K562 (cell line): ENCODE data around the gene COL25A1. TPM values are rescaled to one million over a fixed set of nuclear protein-coding genes. Genes with fewer than 3 reads are reported as not detected.

Source experiments
- ADNP ChIP-seq: fragments of 200-800 bp; sonication (Bioruptor generic); IDR thresholded peaks from 2 replicates; pipeline ENCODE4 v1.6.1; 2016; ENCODE audit warnings: missing genetic modification characterization, missing compliant biosample characterization
- ERF ChIP-seq: fragments of 450-650 bp; formaldehyde crosslinking; IDR thresholded peaks from 2 replicates; pipeline ENCODE4 v1.4.0; 2020; ENCODE audit warnings: mild to moderate bottlenecking, mixed read lengths
- HBP1 ChIP-seq: fragments of 450-650 bp; formaldehyde crosslinking; IDR thresholded peaks from 2 replicates; pipeline ENCODE4 v1.4.0; 2022; ENCODE audit warnings: missing genetic modification characterization
- HDAC1 ChIP-seq, 2 experiments: fragments of 450-650 bp; IDR thresholded peaks; 2 replicates each; pipeline ENCODE4 v1.6.1; 2016 to 2017; ENCODE audit warnings: inconsistent platforms in 1 of 2, mild to moderate bottlenecking in 1 of 2, moderate library complexity in 1 of 2
- MAFF ChIP-seq: IDR thresholded peaks from 2 replicates; pipeline ENCODE4 v1.6.1; 2012; ENCODE audit warnings: low read length, improper control_type of control experiment
- MEF2D ChIP-seq: conservative IDR thresholded peaks from 2 replicates; pipeline ENCODE4 v1.6.1; 2016; ENCODE audit warnings: low read depth, missing genetic modification characterization, missing compliant biosample characterization
- PML ChIP-seq: IDR thresholded peaks from 2 replicates; pipeline ENCODE4 v1.6.1; 2012; ENCODE audit warnings: low read length, inconsistent platforms
- RBM22 ChIP-seq: fragments of 200-400 bp; formaldehyde crosslinking; IDR thresholded peaks from 2 replicates; pipeline ENCODE4 v1.6.1; 2018; ENCODE audit warnings: low read length, low read depth; ENCODE audit not compliant: poor library complexity, severe bottlenecking
- SMARCC2 ChIP-seq: fragments of 450-650 bp; IDR thresholded peaks from 2 replicates; pipeline ENCODE4 v1.6.1; 2017; ENCODE audit warnings: antibody characterized with exemption, moderate library complexity, mild to moderate bottlenecking, low read depth
- SUPT5H ChIP-seq: fragments of 450-650 bp; IDR thresholded peaks from 2 replicates; pipeline ENCODE4 v1.6.1; 2016
- TEAD4 ChIP-seq, 2 experiments: sonication (generic) in 1 of 2; formaldehyde crosslinking in 1 of 2; IDR thresholded peaks; 2 replicates each; pipeline versions ENCODE4 v1.6.1 to v1.8.0; 2012 to 2022; ENCODE audit warnings: borderline replicate concordance in 1 of 2, inconsistent platforms in 1 of 2, low read length in 1 of 2, mild to moderate bottlenecking in 1 of 2, missing genetic modification reagents in 1 of 2
- ZFP91 ChIP-seq: sonication (generic); formaldehyde crosslinking; IDR thresholded peaks from 2 replicates; pipeline ENCODE4 v1.8.0; 2022; ENCODE audit warnings: mild to moderate bottlenecking, missing genetic modification reagents
- ZNF174 ChIP-seq: fragments of 250-450 bp; sonication (Bioruptor Pico); IDR thresholded peaks from 2 replicates; pipeline ENCODE4 v1.4.0; 2020; ENCODE audit warnings: mild to moderate bottlenecking
- ZNF318 ChIP-seq, 2 experiments: fragments of 450-650 bp; IDR thresholded peaks; 2 replicates each; pipeline ENCODE4 v1.6.1; 2016; ENCODE audit warnings: mild to moderate bottlenecking in 2 of 2, borderline replicate concordance in 1 of 2, low read depth in 1 of 2, moderate library complexity in 1 of 2
- ZNF507 ChIP-seq: conservative IDR thresholded peaks from 2 replicates; pipeline ENCODE4 v1.6.1; 2017; ENCODE audit warnings: missing genetic modification characterization, missing compliant biosample characterization
- ZNF740 ChIP-seq, 3 experiments: fragments of 200-800 bp in 1 of 3; sonication (Bioruptor generic) in 1 of 3; sonication (generic) in 1 of 3; formaldehyde crosslinking in 1 of 3; IDR thresholded peaks; 2 replicates each; pipeline versions ENCODE4 v1.6.1 to v1.8.0; 2016 to 2022; ENCODE audit warnings: mild to moderate bottlenecking in 2 of 3, missing compliant biosample characterization in 2 of 3, missing genetic modification characterization in 2 of 3, missing genetic modification reagents in 1 of 3
- polyA plus RNA-seq, 8 experiments: library from polyadenylated mRNA; depleted of rRNA in 4 of 8; stranded (reverse) in 5 of 8; unstranded in 3 of 8; fragments of >200 nt; fragmentation: Nextera tagmentation in 2 of 8; fragmentation: Illumina TruSeq in 1 of 8; extraction: Ambion mirVana in 2 of 8; extraction: Trizol in 1 of 8; gene quantifications; 2 replicates each; pipeline versions ENCODE4 v1.2.1 to v1.2.3, GENCODE V29; 2011 to 2014; ENCODE audit warnings: inconsistent platforms in 1 of 8, missing spikeins in 1 of 8
- total RNA-seq, 7 experiments: library from RNA; depleted of rRNA in 6 of 7; stranded (reverse); fragments of >200 nt in 6 of 7; fragmentation: Illumina TruSeq in 2 of 7; extraction: Trizol in 2 of 7; gene quantifications; 2 replicates each; pipeline versions ENCODE4 v1.2.1 to v1.2.3, GENCODE V29; 2011 to 2021; ENCODE audit warnings: low replicate concordance in 1 of 7

Gene COL25A1
- total and polyA plus RNA-seq, 9 of the 15 experiments (the other 6 are each of a cell fraction or from before 2014, with no cell fraction given): 0.03 to 0.62 (median 0.27) TPM

- TF ChIP-seq ZNF318 (IDR thresholded peaks at IDR 0.05; ENCODE audit: borderline replicate concordance in 1 of 2, low read depth in 1 of 2): no peak
- TF ChIP-seq HBP1 (CRISPR knock-in tag): no peak
- no peak for TF ChIP-seq ZNF740 (CRISPR knock-in tag; IDR thresholded peaks at IDR 0.05)
- TF ChIP-seq ZNF740 (tag; IDR thresholded peaks at IDR 0.05): no peak
- TF ChIP-seq SMARCC2: no peak
- no peak for TF ChIP-seq ZFP91 (CRISPR knock-in tag)
- TF ChIP-seq ERF (CRISPR knock-in tag): no peak
- TF ChIP-seq RBM22: no peak
- TF ChIP-seq HDAC1 (IDR thresholded peaks at IDR 0.05): no peak
- no peak for TF ChIP-seq ADNP
- TF ChIP-seq SUPT5H: no peak
- TF ChIP-seq TEAD4 (IDR thresholded peaks at IDR 0.05; ENCODE audit: low read length): peak; percentile 73
- TF ChIP-seq TEAD4 (CRISPR knock-in tag; IDR thresholded peaks at IDR 0.05; ENCODE audit: borderline replicate concordance): no peak
- TF ChIP-seq MAFF: no peak
- no peak for TF ChIP-seq ZNF174
- TF ChIP-seq MEF2D (tag): no peak
- peak; percentile 34; the same call in 1 of the 2 replicates for TF ChIP-seq PML
- TF ChIP-seq ZNF507: no peak
Observed at GRCh38 chr4:109213056-109213455, 89.4 kb downstream of the COL25A1 start (continued).
